GM20000 (cell line): ENCODE results near the gene PAK6.

Experiments used
- DNase-seq: peaks from one replicate; pipeline ENCODE4 v3.0.0; 2012; ENCODE audit warnings: low spot score
- CTCF ChIP-seq: IDR thresholded peaks from 2 replicates; pipeline ENCODE4 v1.5.1; 2012; ENCODE audit warnings: mild to moderate bottlenecking, control low read depth; ENCODE audit errors: extremely low read depth, missing control alignments

Gene PAK6

DNA sequence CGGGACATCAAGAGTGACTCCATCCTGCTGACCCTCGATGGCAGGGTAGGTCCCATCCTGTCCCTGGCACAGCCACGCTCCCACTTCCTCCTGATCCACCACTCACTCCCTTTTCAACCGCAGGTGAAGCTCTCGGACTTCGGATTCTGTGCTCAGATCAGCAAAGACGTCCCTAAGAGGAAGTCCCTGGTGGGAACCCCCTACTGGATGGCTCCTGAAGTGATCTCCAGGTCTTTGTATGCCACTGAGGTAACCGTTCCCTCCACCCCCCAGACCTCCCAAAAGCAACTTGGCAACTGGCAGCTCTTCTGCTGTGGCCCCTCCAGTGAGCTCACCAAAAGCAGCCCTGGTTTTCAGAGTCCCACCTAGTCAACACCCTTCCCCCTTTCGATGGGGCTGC lies 34.6 kb downstream of the PAK6 start:
- no peak for DNase-seq
- no peak for TF ChIP-seq CTCF

DNA sequence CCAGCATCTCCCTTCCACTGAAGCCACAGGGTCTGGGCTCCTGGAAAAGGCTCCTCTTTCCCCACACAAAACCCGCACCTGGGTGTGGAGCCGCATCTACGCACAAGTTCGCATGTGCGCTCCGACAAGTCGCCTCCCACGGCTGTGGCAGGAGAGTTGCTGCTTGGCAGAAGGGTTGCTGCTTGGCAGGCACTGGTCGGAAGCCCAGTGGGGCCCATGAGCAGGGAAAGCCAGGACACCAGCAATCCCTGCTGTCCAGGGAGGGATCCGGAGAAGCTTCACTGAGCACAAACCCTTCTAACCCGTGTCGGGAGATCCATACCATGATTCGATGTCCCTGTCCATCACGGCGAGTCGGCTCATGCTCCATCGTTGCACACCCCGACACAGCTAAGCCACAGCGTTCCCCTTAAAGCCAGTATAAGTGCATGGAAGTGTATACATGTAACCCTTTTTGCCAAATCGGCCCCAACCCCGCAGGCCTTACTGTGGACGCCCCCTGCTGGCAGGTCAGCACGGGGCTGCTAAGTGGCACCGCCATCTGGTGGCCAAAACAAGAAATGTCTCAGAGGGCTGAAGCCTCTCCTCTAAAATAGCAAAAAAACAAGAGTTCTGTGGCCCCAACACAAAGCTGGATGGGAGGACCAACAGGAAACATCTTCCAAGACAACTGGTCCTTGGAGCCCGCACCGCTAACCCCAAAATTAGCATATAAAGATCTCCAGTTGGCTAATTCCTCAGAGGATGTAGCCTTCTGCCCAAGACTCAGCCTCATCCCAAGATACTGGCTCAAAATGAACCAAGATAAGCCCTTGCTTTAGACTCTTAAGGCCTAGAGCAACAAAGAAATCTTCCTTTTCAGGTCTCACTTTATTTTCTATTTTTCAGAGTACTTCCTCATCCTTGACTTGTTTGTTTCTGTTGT lies 35.7 kb downstream of the PAK6 start:
- DNase-seq = peak; percentile 89
- TF ChIP-seq CTCF = peak; percentile 100

GRCh38 chr15:40275523-40275922 lies 36.7 kb downstream of the PAK6 start:
- no peak for DNase-seq
- TF ChIP-seq CTCF = no peak

DNA sequence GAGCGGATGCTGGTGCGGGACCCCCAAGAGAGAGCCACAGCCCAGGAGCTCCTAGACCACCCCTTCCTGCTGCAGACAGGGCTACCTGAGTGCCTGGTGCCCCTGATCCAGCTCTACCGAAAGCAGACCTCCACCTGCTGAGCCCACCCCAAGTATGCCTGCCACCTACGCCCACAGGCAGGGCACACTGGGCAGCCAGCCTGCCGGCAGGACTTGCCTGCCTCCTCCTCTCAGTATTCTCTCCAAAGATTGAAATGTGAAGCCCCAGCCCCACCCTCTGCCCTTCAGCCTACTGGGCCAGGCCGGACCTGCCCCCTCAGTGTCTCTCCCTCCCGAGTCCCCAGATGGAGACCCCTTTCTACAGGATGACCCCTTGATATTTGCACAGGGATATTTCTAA lies 37.1 kb downstream of the PAK6 start:
- DNase-seq = no peak
- no peak for TF ChIP-seq CTCF

GRCh38 chr15:40276927-40277326 lies 38.1 kb downstream of the PAK6 start:
- TF ChIP-seq CTCF = no peak
- no peak for DNase-seq

- no peak for TF ChIP-seq CTCF
- DNase-seq = no peak
Observed at GRCh38 chr15:40277471-40277870, 38.6 kb downstream of the PAK6 start.

DNA sequence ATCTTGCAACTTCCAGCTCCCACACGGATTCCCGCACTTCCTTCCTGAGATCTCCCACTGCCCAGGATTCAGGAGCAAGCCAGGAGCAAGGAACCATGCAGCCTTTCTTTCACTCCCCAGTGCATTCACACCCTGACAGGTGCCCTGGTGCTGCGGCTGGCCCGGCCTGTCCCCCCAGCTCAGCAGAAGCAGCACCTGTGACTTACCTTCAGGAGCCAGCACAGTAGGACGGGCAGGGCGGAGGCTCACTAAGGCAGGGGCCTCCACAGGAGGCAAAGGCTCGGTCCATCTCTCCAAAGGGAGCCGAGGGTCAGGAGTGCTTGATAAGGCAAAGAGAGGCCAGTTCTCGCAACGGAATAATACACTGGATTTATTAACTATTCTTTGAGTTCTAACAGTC lies 39.2 kb downstream of the PAK6 start:
- DNase-seq = no peak
- TF ChIP-seq CTCF = no peak
